Gastrocnemius medialis (tissue), 4 donors: ENCODE results near the gene EFCAB6.

Experiments used
- POLR2A ChIP-seq, 2 donors: fragments of 450-650 bp; IDR thresholded peaks; one replicate each; pipeline ENCODE4 v1.6.1; 2017; ENCODE audit warnings: antibody characterized with exemption in 2 of 2, mild to moderate bottlenecking in 2 of 2, moderate library complexity in 2 of 2
- TF ChIP-seq, protein P1 (sequence below), 5 experiments: fragments of 450-650 bp in 3 of 5; fragments of 200-600 bp in 2 of 5; sonication (generic) in 2 of 5; IDR thresholded peaks in 4 of 5; conservative IDR thresholded peaks in 1 of 5; 1 replicate in 4 of 5; 2 replicates in 1 of 5; pipeline ENCODE4 v1.5.1; 2016 to 2019; ENCODE audit warnings: antibody characterized with exemption in 5 of 5, mild to moderate bottlenecking in 3 of 5, moderate library complexity in 3 of 5

GRCh38 chr22:43849731-43850130, 37.6 kb upstream of the EFCAB6 start:
- TF ChIP-seq, protein P1, sequence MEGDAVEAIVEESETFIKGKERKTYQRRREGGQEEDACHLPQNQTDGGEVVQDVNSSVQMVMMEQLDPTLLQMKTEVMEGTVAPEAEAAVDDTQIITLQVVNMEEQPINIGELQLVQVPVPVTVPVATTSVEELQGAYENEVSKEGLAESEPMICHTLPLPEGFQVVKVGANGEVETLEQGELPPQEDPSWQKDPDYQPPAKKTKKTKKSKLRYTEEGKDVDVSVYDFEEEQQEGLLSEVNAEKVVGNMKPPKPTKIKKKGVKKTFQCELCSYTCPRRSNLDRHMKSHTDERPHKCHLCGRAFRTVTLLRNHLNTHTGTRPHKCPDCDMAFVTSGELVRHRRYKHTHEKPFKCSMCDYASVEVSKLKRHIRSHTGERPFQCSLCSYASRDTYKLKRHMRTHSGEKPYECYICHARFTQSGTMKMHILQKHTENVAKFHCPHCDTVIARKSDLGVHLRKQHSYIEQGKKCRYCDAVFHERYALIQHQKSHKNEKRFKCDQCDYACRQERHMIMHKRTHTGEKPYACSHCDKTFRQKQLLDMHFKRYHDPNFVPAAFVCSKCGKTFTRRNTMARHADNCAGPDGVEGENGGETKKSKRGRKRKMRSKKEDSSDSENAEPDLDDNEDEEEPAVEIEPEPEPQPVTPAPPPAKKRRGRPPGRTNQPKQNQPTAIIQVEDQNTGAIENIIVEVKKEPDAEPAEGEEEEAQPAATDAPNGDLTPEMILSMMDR (IDR thresholded peaks at IDR 0.05 in 4 of 5, conservative IDR thresholded peaks at IDR 0.05 in 1 of 5): no peak
- TF ChIP-seq POLR2A (IDR thresholded peaks at IDR 0.05): no peak
